IMR-90 (cell line): ENCODE data around the gene DSN1. TPM values are rescaled to one million over a fixed set of nuclear protein-coding genes. Genes with fewer than 3 reads are reported as not detected.

Experiments used
- ATAC-seq: fragments of 200-7000 bp; cut with Tn5 transposase; 2 replicates; pipeline ENCODE4 v1.9.1; 2020; ENCODE audit warnings: low read depth, mild to moderate bottlenecking, moderate library complexity
- BruUV-seq: library from RNA; stranded (reverse); fragments of 400-500 nt; replicated peaks from 2 replicates; lab custom pipeline; 2021; lab: Mats Ljungman, UMichigan
- CTCF ChIA-PET: fragments of 300-600 bp; formaldehyde crosslinking; extraction: SDS; loops from one replicate; lab custom pipeline; 2021; ENCODE audit warnings: antibody characterized with exemption; lab: Yijun Ruan, JAX
- POLR2A ChIA-PET: fragments of 300-600 bp; sonication (Branson Sonifier 250); formaldehyde crosslinking; loops from one replicate; lab custom pipeline; 2022; ENCODE audit warnings: antibody characterized with exemption; ENCODE audit not compliant: unreplicated experiment; lab: Charles Lee
- DNase-seq: peaks from one replicate; pipeline ENCODE4 v3.0.0; 2013
- H2AFZ ChIP-seq: replicated peaks from 2 replicates; pipeline ENCODE3; 2013; ENCODE audit warnings: low read length, mild to moderate bottlenecking; ENCODE audit not compliant: poor library complexity
- H2AK5ac ChIP-seq: 2 replicates; pipeline ENCODE4 v1.6.1; 2013; ENCODE audit warnings: low read depth, low read length, inconsistent platforms
- H2AK9ac ChIP-seq: replicated peaks from 2 replicates; pipeline ENCODE3; 2013; ENCODE audit warnings: mild to moderate bottlenecking, low read depth, low read length, moderate library complexity; ENCODE audit not compliant: poor library complexity
- H2BK120ac ChIP-seq: 2 replicates; pipeline ENCODE4 v1.6.1; 2013; ENCODE audit warnings: low read depth, low read length, inconsistent platforms
- H2BK15ac ChIP-seq: 3 replicates; pipeline ENCODE4 v1.6.1; 2013; ENCODE audit warnings: low read depth, low read length, inconsistent platforms
- H2BK20ac ChIP-seq: 2 replicates; pipeline ENCODE4 v1.6.1; 2013; ENCODE audit warnings: low read depth, mild to moderate bottlenecking, inconsistent platforms, low read length, moderate library complexity
- H2BK5ac ChIP-seq: 2 replicates; pipeline ENCODE4 v1.6.1; 2013; ENCODE audit warnings: mild to moderate bottlenecking, low read depth, low read length, inconsistent platforms; ENCODE audit not compliant: poor library complexity, severe bottlenecking
- H3K14ac ChIP-seq: replicated peaks from 2 replicates; pipeline ENCODE4 v1.6.1; 2013; ENCODE audit warnings: low read depth, low read length, inconsistent platforms
- H3K18ac ChIP-seq: 2 replicates; pipeline ENCODE4 v1.6.1; 2013; ENCODE audit warnings: low read depth, low read length, control low read depth
- H3K23ac ChIP-seq: 2 replicates; pipeline ENCODE4 v1.6.1; 2013; ENCODE audit warnings: low read depth, low read length, inconsistent platforms
- H3K27ac ChIP-seq: 2 replicates; pipeline ENCODE4 v1.5.1; 2013; ENCODE audit warnings: mild to moderate bottlenecking, control low read depth, low read length; ENCODE audit not compliant: insufficient read depth
- H3K27me3 ChIP-seq: 2 replicates; pipeline ENCODE4 v1.6.1; 2013; ENCODE audit warnings: low read length; ENCODE audit not compliant: control insufficient read depth, insufficient read depth
- H3K36me3 ChIP-seq: 2 replicates; pipeline ENCODE4 v1.6.1; 2013; ENCODE audit warnings: low read length, mixed read lengths; ENCODE audit not compliant: control insufficient read depth, insufficient read depth
- H3K4ac ChIP-seq: 2 replicates; pipeline ENCODE4 v1.6.1; 2013; ENCODE audit warnings: low read depth, low read length, inconsistent platforms
- H3K4me1 ChIP-seq: 2 replicates; pipeline ENCODE4 v1.6.1; 2013; ENCODE audit warnings: low read length, mixed read lengths; ENCODE audit not compliant: control insufficient read depth, insufficient read depth
- H3K4me2 ChIP-seq: 2 replicates; pipeline ENCODE4 v1.6.1; 2013; ENCODE audit warnings: low read depth, mild to moderate bottlenecking, control low read depth, low read length, moderate library complexity
- H3K4me3 ChIP-seq: 2 replicates; pipeline ENCODE4 v1.5.1; 2013; ENCODE audit warnings: low read depth, mild to moderate bottlenecking, control low read depth, low read length, moderate library complexity; ENCODE audit not compliant: insufficient read depth
- H3K56ac ChIP-seq: 2 replicates; pipeline ENCODE4 v1.6.1; 2013; ENCODE audit warnings: low read length, inconsistent platforms; ENCODE audit not compliant: insufficient read depth; ENCODE audit errors: extremely low read depth
- H3K79me1 ChIP-seq, 2 experiments: 2 replicates each; pipeline ENCODE4 v1.6.1; 2013; ENCODE audit warnings: low read length in 2 of 2, inconsistent platforms in 1 of 2, low read depth in 1 of 2
- H3K9ac ChIP-seq: 2 replicates; pipeline ENCODE4 v1.6.1; 2013; ENCODE audit warnings: low read depth, low read length, control low read depth
- H3K9me1 ChIP-seq: 2 replicates; pipeline ENCODE4 v1.6.1; 2013; ENCODE audit warnings: low read length, inconsistent platforms; ENCODE audit not compliant: insufficient read depth
- H3K9me3 ChIP-seq: 2 replicates; pipeline ENCODE4 v1.6.1; 2013; ENCODE audit warnings: low read length; ENCODE audit not compliant: control insufficient read depth, insufficient read depth
- H4K20me1 ChIP-seq: 2 replicates; pipeline ENCODE4 v1.6.1; 2013; ENCODE audit warnings: low read length, inconsistent platforms; ENCODE audit not compliant: insufficient read depth
- H4K5ac ChIP-seq: 2 replicates; pipeline ENCODE4 v1.6.1; 2013; ENCODE audit warnings: mild to moderate bottlenecking, low read depth, low read length, control low read depth
- H4K8ac ChIP-seq, 2 experiments: 2 replicates each; pipeline ENCODE4 v1.6.1; 2013; ENCODE audit warnings: low read depth in 2 of 2, low read length in 2 of 2, control low read depth in 1 of 2, inconsistent platforms in 1 of 2
- H4K91ac ChIP-seq: 2 replicates; pipeline ENCODE4 v1.6.1; 2013; ENCODE audit warnings: low read depth, low read length, inconsistent platforms; ENCODE audit not compliant: insufficient read depth
- BHLHE40 ChIP-seq: fragments of 150-350 bp; IDR thresholded peaks from 2 replicates; pipeline ENCODE4 v1.6.1; 2016; ENCODE audit warnings: mild to moderate bottlenecking, low read depth, low read length
- MAZ ChIP-seq: IDR thresholded peaks from 2 replicates; pipeline ENCODE4 v1.6.1; 2012; ENCODE audit warnings: low read depth, mild to moderate bottlenecking, low read length, improper control_type of control experiment, moderate library complexity, borderline replicate concordance
- WGBS, 2 experiments: methylation state at CpG; one replicate each; pipeline versions ENCODE4 v1.1.5 to v1.1.7; 2013; ENCODE audit warnings: missing lambda C conversion rate in 2 of 2; ENCODE audit not compliant: insufficient read length in 1 of 2; ENCODE audit errors: extremely low coverage in 2 of 2; 5-methylcytosine and 5-hydroxymethylcytosine counted together
- dilution Hi-C: fragments of 300-500 bp; cut with HindIII; formaldehyde crosslinking; loops from one replicate; pipeline ENCODE4 v1.14.3; 2018; ENCODE audit warnings: low sequenced_read_pairs; ENCODE audit not compliant: unreplicated experiment
- in situ Hi-C: fragments of 300-500 bp; cut with MboI; formaldehyde crosslinking; loops from 3 replicates; pipeline ENCODE4 v1.14.3; 2019; ENCODE audit warnings: low sequenced_read_pairs, inconsistent platforms, mixed read lengths
- intact Hi-C: fragments of 100-400 bp; cut with micrococcal nuclease; formaldehyde crosslinking; loops from 2 replicates; pipeline ENCODE4 v1.10.0; 2022
- polyA plus RNA-seq, 3 experiments: library from polyadenylated mRNA; depleted of rRNA; stranded (reverse); fragments of >200 nt; gene quantifications; 2 replicates each; pipeline ENCODE4 v1.2.3, GENCODE V29; 2012; ENCODE audit warnings: low replicate concordance in 1 of 3
- total RNA-seq: library from RNA; depleted of rRNA; stranded (reverse); fragments of >200 nt; gene quantifications from 2 replicates; pipeline ENCODE4 v1.2.3, GENCODE V29; 2012
- TF ChIP-seq, protein P1 (sequence below): fragments of 150-350 bp; IDR thresholded peaks from 2 replicates; pipeline ENCODE4 v1.6.1; 2017; ENCODE audit warnings: mild to moderate bottlenecking, antibody characterized with exemption, low read length, low read depth

Gene DSN1
- total and polyA plus RNA-seq, 2 of the 4 experiments (the other 2 are of a cell fraction), result 10.5 to 16.3 TPM

- peak overlapping the region; percentile 4 for H2AK9ac ChIP-seq
- H3K4ac ChIP-seq, result no peak overlapping the region; the same call in 1 of the 2 replicates
- ChIA-PET POLR2A (no interaction called here), CTCF (no interaction called here)
- H3K4me2 ChIP-seq, result no peak overlapping the region
- no peaks in the 10 kb centered on the region for H3K9me3 ChIP-seq
- ATAC-seq, result no peak
- no peak overlapping the region for H2BK120ac ChIP-seq
- intact Hi-C loops (no loop called here), dilution Hi-C loops (no loop called here), in situ Hi-C loops (no loop called here)
- no peak overlapping the region for H4K5ac ChIP-seq
- H4K20me1 ChIP-seq, result no peaks in the 10 kb centered on the region
- no peak overlapping the region for H2AK5ac ChIP-seq
- H3K27ac ChIP-seq, result no peak overlapping the region
- H2BK20ac ChIP-seq, result no peak overlapping the region
- DNase-seq, result no peak
- 0 out of 2 replicates have a peak, but pooled peaks cover 2% of the 10 kb centered on the region for H3K4me1 ChIP-seq
- H3K9ac ChIP-seq, result no peak overlapping the region
- no peak overlapping the region for H4K91ac ChIP-seq
- no peak overlapping the region for H4K8ac ChIP-seq
- WGBS, 2 experiments, result 75% methylated on average over 1 of the region's 3 CpGs; no CpG with 5 or more reads in 1 of the 2 experiments
- BruUV-seq, result no TSS peak
- no peaks in the 10 kb centered on the region for H3K27me3 ChIP-seq
- peaks cover 4 to 15% of the 10 kb centered on the region in 2 experiments; a peak in 3 of 4 replicates for H3K79me1 ChIP-seq
- H2AFZ ChIP-seq, result no peak overlapping the region
- H3K56ac ChIP-seq, result no peak overlapping the region
- no peak overlapping the region for H3K23ac ChIP-seq
- H3K14ac ChIP-seq, result no peak overlapping the region
- no peaks in the 10 kb centered on the region; the same call in 1 of the 2 replicates for H3K9me1 ChIP-seq
- no peak overlapping the region for H2BK15ac ChIP-seq
- no peak overlapping the region for H3K18ac ChIP-seq
- H2BK5ac ChIP-seq, result no peak overlapping the region
- TF ChIP-seq BHLHE40 (no peak), MAZ (no peak)
- TF ChIP-seq, protein P1, sequence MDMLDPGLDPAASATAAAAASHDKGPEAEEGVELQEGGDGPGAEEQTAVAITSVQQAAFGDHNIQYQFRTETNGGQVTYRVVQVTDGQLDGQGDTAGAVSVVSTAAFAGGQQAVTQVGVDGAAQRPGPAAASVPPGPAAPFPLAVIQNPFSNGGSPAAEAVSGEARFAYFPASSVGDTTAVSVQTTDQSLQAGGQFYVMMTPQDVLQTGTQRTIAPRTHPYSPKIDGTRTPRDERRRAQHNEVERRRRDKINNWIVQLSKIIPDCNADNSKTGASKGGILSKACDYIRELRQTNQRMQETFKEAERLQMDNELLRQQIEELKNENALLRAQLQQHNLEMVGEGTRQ, result no peak
- peaks cover under 1% of the 10 kb centered on the region; the same call in 1 of the 2 replicates for H3K36me3 ChIP-seq
- no peak overlapping the region for H3K4me3 ChIP-seq
Measured at GRCh38 chr20:36775826-36776225, 2.3 kb upstream of the DSN1 start.
